GM19372 (cell line): ENCODE data around the gene CLN3.
"Not testable (repeated sequence)": the region's sequence is repeated elsewhere in the genome, so short reads cannot be mapped to it uniquely, and the experiment has no call there.

Source experiments
- ATAC-seq: cut with Tn5 transposase; IDR thresholded peaks from one replicate; pipeline ENCODE4 v1.9.1; 2021; ENCODE audit warnings: mild to moderate bottlenecking, low read depth, moderate library complexity; ENCODE audit not compliant: unreplicated experiment

The CLN3 gene

DNA sequence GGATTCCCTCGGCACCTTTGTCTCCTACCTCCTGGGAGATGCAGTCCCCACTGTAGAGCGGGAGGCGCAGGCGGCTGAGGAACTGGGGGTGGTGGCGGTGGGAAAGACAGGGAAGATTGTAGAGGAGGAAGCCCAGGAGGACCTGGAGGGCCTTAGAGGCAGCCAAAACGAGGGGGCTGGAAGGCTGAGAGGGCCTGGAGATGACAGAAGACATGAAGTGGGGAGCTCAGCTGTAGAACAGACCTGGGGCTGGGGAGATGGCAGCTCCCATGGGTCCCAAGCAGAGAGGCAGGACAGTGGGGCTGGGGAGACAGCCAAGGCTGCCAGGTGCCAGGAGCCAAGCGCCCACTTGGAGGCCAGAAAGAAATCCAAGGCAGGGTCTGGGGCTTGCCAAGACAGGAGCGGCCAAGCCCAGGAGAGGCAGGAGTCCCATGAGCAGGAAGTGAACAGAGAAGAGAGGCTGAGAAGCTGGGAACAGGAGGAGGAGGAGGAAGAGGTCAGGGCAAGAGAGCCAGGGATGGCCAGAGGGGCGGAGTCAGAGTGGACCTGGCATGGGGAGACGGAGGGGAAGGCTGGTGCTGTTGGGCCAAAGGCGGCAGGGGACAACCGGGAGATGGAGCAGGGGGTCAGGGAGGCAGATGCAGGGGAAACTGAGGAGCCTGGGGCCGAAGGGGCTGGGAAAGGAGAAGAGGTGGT lies 3.4 kb upstream of the CLN3 start:
- ATAC-seq = no peak

DNA sequence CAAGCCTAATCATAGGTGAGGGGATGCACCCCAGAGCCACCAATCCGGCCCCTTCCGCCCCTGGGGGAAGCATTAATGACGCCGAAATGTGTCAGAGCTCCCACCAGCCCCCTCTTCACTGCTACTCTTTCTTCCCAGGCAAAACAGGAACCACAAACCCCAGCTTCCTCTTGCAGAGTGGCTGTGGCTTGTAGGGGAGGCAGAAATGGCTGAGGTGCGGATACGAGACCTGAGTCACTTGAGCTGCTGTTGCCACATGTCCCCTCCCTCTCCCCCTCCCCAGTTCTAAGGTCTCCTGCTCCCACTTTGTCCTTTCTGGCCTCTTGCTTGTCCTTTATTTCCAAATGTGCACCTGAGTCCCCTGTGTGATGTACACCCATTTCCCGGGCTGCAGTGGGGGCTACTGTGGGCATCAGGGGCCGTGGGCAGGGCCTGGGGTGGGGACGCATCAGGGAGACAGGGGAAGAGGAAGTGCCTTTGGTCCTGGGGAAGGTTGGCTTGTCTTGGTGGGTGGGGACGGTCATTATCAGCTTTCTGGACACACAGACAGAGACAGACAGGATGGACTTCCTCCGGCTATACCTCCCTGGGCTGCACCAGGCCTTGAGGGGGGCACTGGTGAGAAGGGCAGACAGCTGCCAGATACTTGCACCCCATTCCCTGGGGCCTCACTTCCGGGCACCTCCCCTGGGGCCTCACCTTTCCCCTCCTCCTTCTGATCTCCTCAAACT lies 2.4 kb upstream of the CLN3 start, which contains the start of gene APOBR:
TSS of gene APOBR (plus strand) at position 523 of the 731 bp plus-strand sequence. CDS start at position 562, 39 bp downstream.
- ATAC-seq = no peak

DNA sequence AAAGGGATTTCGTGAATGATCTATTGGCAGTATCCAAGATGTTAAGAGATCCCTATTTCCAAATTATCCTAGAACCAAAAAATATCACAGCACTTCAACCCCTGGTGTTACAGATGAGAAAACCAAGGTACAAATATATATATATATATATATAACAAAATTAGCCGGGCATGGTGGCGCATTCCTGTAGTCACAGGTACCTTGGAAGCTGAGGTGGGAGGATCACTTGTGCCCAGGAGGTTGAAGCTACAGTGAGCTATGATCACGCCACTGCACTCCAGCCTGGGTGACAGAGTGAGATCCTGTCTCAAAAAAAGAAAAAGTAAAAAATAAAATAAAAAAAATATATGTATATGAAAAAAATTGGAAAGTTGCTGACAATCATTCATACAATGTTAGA lies 637 bp upstream of the CLN3 start:
- ATAC-seq = no peak

DNA sequence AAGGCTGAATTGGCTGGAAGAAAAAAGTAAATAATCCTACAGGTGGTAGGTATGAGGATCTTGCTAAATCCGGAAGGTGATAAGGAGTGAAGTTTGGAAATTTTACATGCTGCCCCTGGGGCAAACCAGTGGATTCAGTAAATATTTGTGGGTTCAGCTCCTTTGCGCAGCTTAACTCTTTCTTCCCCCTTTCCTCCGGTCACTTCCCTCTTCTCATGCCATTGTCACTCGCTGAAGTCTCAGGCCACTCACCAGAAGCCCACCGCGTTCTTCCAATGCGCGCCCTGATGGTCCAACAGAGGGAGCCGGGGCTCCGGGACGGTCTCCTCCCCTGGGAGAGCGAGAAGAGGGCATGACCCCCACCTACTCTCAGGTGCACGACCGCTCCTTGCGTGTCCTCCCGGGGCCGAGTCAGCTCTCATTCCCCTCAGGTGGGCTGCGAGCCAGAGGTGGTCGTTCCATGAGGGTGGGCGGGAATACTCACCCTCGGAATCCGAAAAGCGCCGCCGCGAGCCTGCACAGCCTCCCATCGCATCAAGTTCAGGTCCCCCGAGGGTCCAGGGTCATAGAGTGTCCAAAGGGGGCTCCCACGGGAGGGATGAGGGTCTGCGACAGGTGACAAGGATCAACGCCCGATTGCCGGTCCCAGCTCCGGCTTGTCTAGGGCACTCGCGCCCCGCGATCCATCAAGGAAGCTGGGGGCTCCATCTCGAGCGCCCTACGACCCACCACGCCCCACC lies 474 bp downstream of the CLN3 start:
- ATAC-seq = no peak

DNA sequence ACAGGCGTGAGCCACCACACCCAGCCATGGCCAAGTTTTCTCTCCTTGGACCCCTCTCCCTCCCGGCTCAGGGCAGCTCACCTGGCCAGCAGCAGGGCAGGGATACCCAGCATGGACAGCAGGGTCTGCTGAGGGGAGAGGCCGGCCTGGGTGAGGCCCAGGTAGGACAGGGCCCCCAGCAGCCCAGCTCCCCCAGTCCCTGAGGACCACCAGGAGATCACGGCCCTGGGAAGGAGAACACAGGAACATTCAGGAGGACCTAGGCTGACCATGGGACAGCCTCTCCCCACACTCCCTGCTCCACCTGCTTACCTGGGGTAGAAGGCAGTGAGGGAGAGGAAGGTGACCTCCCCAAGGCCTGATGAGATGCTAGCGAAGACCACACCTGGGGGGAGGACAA lies 5.6 kb downstream of the CLN3 start:
- ATAC-seq = no peak

DNA sequence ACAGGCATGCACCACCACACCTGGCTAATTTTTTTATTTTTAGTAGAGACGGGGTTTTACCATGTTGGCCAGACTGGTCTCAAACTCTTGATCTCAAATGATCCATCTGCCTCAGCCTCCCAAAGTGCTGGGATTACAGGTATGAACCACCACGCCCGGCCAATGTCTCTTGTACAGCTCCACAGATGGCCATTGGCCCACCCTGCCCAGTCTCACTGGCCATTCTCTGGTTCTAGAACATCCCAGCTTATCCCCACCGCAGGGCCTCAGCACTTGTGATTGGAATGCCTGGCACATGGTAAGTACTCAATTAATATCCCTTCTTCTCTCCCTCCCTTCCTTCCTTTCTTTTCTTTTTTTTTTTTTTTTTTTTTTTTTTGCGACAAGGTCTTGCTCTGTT lies 8.5 kb downstream of the CLN3 start:
- not testable (repeated sequence) for ATAC-seq

DNA sequence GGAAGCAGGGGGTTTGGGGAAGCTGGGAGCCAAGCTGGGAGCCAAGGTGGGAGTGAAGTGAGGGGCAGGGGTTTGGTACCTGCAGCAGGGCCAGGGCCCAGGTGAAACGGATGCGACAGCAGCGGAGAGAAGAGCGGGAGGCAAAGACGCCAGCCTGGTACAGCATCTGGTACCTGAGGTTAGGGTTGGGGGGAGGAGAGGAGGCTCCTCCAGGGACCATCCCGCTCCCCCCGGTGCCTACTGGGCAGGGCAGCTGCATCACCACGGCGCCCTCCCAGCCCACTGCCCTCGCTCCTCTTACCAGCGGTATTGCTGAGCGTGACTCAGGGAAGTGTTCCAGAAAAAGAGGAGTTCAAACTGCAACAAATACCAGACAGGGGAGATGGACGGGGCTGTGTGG lies 9.8 kb downstream of the CLN3 start:
- ATAC-seq = no peak

DNA sequence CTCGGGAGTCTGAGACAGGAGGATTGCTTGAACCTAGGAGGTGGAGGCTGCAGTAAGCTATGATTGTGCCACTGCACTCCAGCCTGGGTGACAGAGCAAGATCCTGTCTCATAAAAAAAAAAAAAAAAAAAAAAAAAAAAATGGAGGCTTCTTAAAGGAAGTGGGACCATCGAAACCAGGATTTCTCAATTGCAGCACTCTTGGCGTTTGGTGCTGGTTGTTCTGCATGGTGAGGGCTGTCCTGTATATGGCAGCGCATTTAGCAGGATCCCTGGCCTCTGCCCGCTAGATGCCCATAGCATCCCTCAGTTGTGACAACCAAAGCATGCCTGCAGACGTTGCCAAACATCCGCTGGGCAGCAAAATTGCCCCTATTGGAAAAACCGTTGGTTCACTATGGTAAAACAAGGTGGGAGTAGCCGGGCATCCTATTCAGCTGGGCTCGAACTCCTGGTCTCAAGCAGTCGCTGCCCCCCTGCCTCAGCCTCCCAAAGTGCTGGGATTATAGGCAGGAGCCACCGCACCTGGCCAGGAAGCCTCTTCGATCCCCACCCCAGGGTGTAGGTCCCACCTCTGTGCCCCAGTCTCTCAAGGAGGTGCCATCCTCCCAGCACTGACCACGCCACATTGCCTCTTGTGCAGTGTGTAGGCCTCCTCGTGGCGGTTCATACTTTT lies 13.2 kb downstream of the CLN3 start:
- no peak for ATAC-seq

DNA sequence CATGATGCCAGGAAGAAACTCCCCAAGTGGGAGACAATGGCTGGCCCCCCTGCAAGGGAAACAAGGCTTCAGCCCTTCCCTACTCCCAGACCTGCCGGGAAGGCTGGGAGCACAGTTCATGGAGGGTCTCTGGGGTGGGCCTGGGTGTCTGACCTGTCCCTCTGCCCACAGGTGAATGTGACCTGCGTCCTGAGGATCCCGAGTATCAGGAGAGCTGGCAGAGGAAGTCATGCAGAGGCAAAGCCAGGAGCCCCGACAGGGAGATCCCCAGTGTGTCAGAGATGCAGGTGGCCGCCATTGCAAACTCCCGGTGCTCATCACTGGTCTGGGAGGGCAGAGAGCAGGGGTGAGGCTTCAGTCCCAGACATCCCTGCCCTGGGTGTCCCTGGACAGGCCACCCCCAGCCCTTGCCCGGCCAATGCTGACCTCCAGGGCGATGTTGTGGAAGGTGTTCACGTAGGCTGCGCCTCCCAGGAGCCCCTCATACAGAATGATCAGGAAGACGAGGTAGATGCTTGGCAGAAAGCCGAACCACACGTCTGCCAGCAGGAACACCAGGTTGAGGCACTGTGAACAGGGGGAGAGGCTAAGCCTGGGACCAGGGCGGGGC lies 14.5 kb downstream of the CLN3 start:
- no peak for ATAC-seq

DNA sequence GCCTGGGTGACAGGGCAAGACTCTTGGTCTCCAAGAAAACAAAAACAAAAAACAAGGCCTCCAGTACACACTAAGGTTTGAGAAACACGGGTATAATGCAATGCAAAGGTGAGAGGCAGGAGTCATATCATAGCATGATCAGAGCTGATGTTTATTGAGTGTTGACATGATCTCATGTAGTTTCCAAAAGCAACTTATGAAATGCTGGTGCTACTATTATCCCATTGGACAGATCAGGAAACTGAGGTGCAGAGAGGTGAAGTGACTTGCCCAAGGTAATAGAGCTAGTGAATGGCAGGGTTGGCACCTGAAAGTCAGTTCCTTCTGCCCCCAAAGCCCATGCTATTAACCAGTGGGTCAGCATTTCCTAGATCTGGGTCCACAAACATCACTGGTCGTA lies 16.7 kb downstream of the CLN3 start:
- no peak for ATAC-seq

DNA sequence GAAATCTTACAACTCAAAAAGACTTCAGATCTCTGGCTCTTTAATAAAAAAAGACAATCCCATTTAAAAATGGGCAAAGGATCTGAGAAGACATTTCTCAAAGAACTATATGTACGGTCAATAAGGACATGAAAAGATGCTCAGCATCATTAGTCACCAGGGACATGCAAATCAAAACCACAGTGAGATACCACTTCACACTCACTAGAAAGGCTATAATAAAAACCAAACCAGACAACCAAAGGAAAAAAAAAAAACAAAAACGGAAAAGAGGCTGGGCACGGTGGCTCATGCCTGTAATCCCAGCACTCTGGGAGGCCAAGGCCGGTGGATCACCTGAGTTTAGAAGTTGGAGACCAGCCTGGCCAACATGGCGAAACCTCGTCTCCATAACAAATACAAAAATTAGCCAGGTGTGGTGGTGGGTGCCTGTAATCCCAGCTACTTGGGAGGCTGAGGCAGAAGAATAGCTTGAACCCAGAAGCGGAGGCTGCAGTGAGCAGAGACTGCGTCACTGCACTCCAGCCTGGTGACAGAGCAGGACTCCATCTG lies 18.1 kb downstream of the CLN3 start:
- ATAC-seq = no peak

DNA sequence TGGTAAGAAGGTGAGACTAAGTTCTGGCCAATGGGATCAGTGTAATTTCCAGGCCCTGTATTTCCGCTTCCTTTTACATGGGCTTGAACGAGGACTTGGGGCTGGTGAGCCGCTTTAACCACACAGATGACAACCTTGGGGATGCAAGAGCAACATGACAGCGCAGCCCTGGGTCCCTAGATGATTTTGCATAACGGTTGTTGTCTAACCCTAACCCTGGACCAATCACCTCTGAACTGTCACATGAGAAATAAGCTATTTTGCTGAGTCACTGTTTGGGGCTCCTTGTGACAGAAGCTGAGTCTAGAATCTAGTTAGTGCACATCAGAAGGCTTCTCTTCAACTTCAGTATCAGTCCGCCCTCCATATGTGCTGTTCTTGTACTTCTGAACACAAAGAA lies 44.8 kb downstream of the CLN3 start:
- ATAC-seq = not testable (repeated sequence)

DNA sequence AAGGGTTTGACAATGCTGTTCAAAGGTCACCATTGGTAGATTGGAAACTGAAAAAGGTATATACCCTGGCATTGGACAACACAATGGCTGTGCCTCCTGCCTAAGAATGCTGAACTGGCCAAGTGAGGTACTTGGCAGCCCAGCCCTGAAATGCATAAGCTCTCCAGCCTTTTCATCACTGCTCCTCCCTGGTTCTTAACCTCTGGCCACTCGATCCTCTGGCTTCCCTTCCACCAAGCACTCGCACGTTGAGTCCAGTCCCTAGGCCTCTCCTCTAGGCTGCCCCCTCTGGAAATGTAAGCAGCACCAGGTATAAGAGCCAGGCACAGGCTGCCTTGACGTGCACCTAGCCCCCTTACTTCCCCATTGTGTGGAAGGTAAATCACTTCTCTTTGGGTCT lies 45.5 kb downstream of the CLN3 start:
- not testable (repeated sequence) for ATAC-seq

DNA sequence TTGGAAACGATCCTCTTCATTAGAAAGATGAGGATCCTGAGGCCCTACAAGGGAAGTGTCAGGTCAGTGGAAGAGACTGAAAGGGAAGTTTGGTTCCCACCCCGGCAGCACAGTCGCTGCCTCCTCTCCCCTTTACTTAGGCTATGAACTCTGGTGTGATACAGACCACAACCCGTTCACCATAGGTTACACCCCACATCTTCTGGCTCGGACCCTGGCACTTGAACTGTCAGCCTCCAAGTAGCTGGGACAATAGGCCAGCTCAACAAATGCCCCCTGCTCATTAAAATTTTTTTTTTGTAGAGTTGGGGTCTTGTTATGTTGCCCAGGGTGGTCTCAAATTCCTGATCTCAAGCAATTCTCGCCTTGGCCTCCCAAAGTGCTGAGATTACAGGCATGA lies 47.9 kb downstream of the CLN3 start:
- ATAC-seq = not testable (repeated sequence)

DNA sequence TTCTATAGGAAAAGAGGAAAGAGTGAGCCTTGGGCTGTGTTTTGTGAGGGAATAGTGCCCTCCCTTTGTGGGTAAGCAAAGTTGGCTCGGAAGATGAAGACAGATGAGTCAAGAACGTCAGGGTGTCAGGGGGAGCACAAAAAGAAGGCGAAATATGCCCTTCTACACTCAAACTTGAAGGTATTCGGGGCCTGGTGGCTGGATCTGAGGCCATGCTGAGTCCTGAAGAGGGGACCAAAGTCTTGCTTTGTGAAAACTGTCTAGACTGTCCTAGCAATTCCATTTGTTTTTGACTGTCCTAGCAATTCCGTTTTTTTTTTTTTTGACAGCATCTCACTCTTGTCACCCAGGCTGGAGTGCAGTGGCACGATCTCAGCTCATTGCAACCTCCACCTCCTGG lies 53.0 kb downstream of the CLN3 start:
- ATAC-seq = not testable (repeated sequence)

DNA sequence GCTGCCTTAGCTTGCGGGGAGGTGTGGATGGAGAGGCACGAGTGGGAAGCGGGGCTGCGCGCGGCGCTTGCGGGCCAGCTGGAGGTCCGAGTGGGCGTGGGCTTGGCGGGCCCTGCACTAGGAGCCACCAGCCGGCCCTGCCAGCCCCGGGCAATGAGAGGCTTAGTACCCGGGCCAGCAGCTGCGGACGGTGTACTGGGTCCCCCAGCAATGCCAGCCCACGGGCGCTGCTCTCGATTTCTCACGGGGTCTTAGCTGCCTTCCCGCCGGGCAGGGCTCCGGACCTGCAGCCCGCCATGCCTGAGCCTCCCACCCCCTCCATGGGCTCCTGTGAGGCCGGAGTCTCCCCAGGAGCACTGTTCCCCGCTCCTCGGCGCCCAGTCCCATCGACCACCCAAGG lies 56.5 kb downstream of the CLN3 start:
- ATAC-seq = not testable (repeated sequence)
